Stimulated activated CD8-positive, alpha-beta memory T cell treated with anti-CD3 and anti-CD28 coated beads, Interleukin-12 subunit alpha, Interleukin-12 subunit beta, amount 100 ng/mL, for 24 hours (primary cell): Measurements from ENCODE around the gene SLC18A2.

ENCODE experiments used
- DNase-seq: peaks from one replicate; pipeline ENCODE4 v3.0.0-alpha.2; 2020; ENCODE audit errors: extremely low read depth

The SLC18A2 gene

GRCh38 chr10:117311261-117311660 is 70.3 kb downstream of the SLC18A2 start:
- no peak for DNase-seq

- DNase-seq, result no peak
Observed at GRCh38 chr10:117312430-117312829, 71.5 kb downstream of the SLC18A2 start.

- DNase-seq, result no peak
Observed at GRCh38 chr10:117313641-117314040, 72.7 kb downstream of the SLC18A2 start.

- no peak for DNase-seq
Observed at GRCh38 chr10:117316701-117317100, 75.8 kb downstream of the SLC18A2 start.

- no peak for DNase-seq
Observed at GRCh38 chr10:117318909-117319308, 78.0 kb downstream of the SLC18A2 start.

GRCh38 chr10:117320050-117320665 is 79.2 kb downstream of the SLC18A2 start:
- no peak for DNase-seq

GRCh38 chr10:117322260-117322659 is 81.3 kb downstream of the SLC18A2 start:
- no peak for DNase-seq

GRCh38 chr10:117324367-117324766 is 83.5 kb downstream of the SLC18A2 start:
- no peak for DNase-seq

- no peak for DNase-seq
Observed at GRCh38 chr10:117327262-117327661, 86.3 kb downstream of the SLC18A2 start.
